C4-2B (cell line): ENCODE results near the gene PCIF1.
A peak's percentile ranks its signal among the peaks of the same experiment; 100 is the strongest.

Experiments used
- H3K27ac ChIP-seq: fragments of 450-650 bp; 2 replicates; pipeline ENCODE4 v1.5.1; 2017
- ZFX ChIP-seq: fragments of 450-650 bp; IDR thresholded peaks from 2 replicates; pipeline ENCODE4 v1.6.1; 2017
- TF ChIP-seq, protein P1 (sequence below): fragments of 450-650 bp; conservative IDR thresholded peaks from 2 replicates; pipeline ENCODE4 v1.5.1; 2017; ENCODE audit warnings: mild to moderate bottlenecking

PCIF1 gene

DNA sequence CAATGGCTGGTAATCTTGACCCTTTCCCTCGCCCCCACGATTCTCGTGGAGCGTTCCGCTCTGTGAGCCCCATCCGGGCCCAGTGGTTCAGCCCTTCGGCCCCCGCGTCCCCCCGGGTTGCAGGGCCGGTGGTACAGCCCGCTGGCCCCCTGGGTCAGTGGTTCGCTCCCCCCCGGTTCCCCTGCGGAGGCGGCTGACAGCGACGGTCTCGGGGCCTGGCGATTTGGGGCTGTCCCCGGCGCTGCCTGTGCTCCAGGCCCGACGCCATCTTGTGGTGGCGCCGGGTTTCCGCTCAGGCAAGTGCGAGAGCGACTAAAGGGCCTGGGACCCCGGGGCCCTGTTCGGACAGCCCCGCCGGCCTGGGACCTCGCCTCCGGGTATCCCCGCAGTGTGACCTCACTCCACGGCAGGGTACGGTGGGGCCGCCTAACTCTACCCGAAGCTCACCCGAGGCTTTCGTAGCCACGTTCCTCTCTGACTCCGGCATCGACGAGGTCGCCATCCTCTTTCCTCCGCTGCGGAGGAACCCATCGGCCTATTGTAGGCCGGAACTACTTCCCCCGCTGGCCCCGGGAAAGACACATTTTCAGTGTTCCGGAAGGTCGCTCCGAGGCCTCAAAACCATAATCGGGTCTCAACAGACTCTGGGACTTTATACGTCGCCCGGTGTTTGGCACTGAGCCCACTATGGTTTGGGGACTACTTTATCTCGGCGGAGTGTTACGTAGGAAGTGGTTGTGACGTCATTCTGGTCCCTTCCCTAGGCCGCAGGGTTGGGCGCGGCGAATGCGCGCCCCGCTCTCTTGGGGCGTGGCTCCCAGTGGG lies 37.4 kb downstream of the PCIF1 start, which contains the start of gene ZNF335:
Gene ZNF335, minus strand, starts transcription at position 529 of the 825 bp plus-strand sequence. CDS start 793 bp downstream, outside the sequence.
- TF ChIP-seq, protein P1, sequence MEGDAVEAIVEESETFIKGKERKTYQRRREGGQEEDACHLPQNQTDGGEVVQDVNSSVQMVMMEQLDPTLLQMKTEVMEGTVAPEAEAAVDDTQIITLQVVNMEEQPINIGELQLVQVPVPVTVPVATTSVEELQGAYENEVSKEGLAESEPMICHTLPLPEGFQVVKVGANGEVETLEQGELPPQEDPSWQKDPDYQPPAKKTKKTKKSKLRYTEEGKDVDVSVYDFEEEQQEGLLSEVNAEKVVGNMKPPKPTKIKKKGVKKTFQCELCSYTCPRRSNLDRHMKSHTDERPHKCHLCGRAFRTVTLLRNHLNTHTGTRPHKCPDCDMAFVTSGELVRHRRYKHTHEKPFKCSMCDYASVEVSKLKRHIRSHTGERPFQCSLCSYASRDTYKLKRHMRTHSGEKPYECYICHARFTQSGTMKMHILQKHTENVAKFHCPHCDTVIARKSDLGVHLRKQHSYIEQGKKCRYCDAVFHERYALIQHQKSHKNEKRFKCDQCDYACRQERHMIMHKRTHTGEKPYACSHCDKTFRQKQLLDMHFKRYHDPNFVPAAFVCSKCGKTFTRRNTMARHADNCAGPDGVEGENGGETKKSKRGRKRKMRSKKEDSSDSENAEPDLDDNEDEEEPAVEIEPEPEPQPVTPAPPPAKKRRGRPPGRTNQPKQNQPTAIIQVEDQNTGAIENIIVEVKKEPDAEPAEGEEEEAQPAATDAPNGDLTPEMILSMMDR, result no peak
- TF ChIP-seq ZFX, result no peak; the same call in 1 of the 2 replicates
- H3K27ac ChIP-seq, result peak within 1 kb of the TSS; percentile 98

- H3K27ac ChIP-seq, result peak overlapping the region; percentile 98
- no peak for TF ChIP-seq ZFX
- TF ChIP-seq, protein P1, result no peak
These were observed 38.2 kb downstream of the PCIF1 start for GRCh38 chr20:45972500-45973183.

- no peak overlapping the region for H3K27ac ChIP-seq
- TF ChIP-seq, protein P1, result no peak
- TF ChIP-seq ZFX, result no peak
These were observed 40.5 kb downstream of the PCIF1 start for GRCh38 chr20:45974896-45975565.

- TF ChIP-seq, protein P1, result no peak
- no peak for TF ChIP-seq ZFX
- H3K27ac ChIP-seq, result no peak overlapping the region
These were observed 41.2 kb downstream of the PCIF1 start for GRCh38 chr20:45975686-45976085.

GRCh38 chr20:45976086-45976485 lies 41.6 kb downstream of the PCIF1 start:
- TF ChIP-seq ZFX, result no peak
- TF ChIP-seq, protein P1, result no peak
- H3K27ac ChIP-seq, result no peak overlapping the region

- TF ChIP-seq, protein P1, result no peak
- no peak for TF ChIP-seq ZFX
- no peak overlapping the region for H3K27ac ChIP-seq
These were observed 46.8 kb downstream of the PCIF1 start for GRCh38 chr20:45981261-45981660.

DNA sequence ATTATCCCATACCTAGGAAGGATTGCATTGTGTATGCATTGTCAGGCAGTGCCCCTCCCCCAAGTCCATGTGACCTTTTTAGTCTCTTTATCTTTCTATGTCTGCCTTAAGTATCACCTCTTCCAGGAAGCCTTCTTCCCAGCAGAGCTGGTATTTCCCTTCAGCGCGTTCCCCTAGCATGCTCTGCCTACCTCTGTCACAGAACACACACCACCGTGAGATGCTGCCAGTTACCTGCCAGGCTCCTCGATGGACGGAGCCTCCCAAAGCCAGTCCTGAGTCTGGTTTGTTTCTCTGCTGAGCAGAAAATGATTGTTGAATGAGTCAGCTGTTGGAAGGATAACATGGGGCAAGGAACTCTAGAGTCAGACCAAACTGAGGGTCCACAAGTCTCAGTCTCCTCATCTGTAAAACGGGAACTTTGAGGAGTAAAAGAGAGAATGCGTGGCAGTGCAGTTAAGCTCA lies 48.8 kb downstream of the PCIF1 start:
- TF ChIP-seq ZFX, result no peak
- TF ChIP-seq, protein P1, result no peak
- no peak overlapping the region for H3K27ac ChIP-seq
